Cardiac muscle cell (in vitro differentiated cells and primary cell): ENCODE measurements around the gene RIMBP3B. TPM values are rescaled to one million over a fixed set of nuclear protein-coding genes. Genes with fewer than 3 reads are reported as not detected.
"Not testable (repeated sequence)": the region's sequence is repeated elsewhere in the genome, so short reads cannot be mapped to it uniquely, and the experiment has no call there.

ENCODE experiments used
- DNase-seq, 2 donors: peaks; one replicate each; pipeline versions ENCODE4 v3.0.0 to v3.0.0-alpha.2; 2010 to 2017; ENCODE audit warnings: low read depth in 1 of 2, low spot score in 1 of 2
- H3K27ac ChIP-seq: fragments of 200-600 bp; sonication (generic); 2 replicates; pipeline ENCODE4 v1.5.1; 2016
- H3K27me3 ChIP-seq: fragments of 200-600 bp; sonication (generic); 2 replicates; pipeline ENCODE4 v1.6.0; 2016; ENCODE audit warnings: control low read depth
- H3K36me3 ChIP-seq: fragments of 200-600 bp; sonication (generic); 2 replicates; pipeline ENCODE4 v1.5.1; 2016; ENCODE audit warnings: control low read depth
- H3K4me1 ChIP-seq: fragments of 200-600 bp; sonication (generic); 2 replicates; pipeline ENCODE4 v1.8.1; 2017; ENCODE audit warnings: low read depth, mild to moderate bottlenecking, mixed run types
- H3K4me3 ChIP-seq: fragments of 200-600 bp; sonication (generic); 2 replicates; pipeline ENCODE4 v1.5.1; 2016; ENCODE audit warnings: mild to moderate bottlenecking
- H3K9me3 ChIP-seq: fragments of 200-600 bp; sonication (generic); 2 replicates; pipeline ENCODE4 v1.5.1; 2017; ENCODE audit warnings: low read depth, mild to moderate bottlenecking, control low read depth
- polyA plus RNA-seq: library from polyadenylated mRNA; unstranded; fragments of >200 nt; fragmentation: Nextera tagmentation; extraction: Ambion mirVana; gene quantifications from 2 replicates; pipeline ENCODE4 v1.2.1, GENCODE V29; 2016
- total RNA-seq: library from RNA; depleted of rRNA; stranded (reverse); fragments of >200 nt; gene quantifications from 2 replicates; pipeline ENCODE4 v1.2.3, GENCODE V29; 2016

The RIMBP3B gene
- total and polyA plus RNA-seq, 2 experiments from 2014 or later: 0.34 to 1.7 TPM

DNA sequence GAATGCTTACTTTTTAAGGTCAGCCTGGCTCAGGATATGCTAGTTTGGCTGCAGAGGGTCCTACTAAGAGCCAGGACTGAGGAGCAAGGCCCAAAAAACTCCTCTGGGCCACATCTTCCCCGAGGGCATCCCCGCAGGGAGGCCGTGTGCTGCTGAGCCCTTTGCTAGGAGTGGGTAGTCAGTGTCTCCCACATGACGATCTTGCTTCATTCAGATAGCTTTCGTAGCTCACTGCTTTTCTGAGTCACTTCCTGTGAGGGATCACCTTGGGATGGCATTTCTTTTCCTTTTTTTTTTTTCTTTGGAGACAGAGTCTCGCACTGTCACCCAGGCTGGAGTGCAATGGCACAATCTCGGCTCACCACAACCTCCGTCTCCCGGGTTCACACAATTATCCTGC, 6.5 kb downstream of the RIMBP3B start:
- not testable (repeated sequence) for DNase-seq, H3K27ac ChIP-seq

DNA sequence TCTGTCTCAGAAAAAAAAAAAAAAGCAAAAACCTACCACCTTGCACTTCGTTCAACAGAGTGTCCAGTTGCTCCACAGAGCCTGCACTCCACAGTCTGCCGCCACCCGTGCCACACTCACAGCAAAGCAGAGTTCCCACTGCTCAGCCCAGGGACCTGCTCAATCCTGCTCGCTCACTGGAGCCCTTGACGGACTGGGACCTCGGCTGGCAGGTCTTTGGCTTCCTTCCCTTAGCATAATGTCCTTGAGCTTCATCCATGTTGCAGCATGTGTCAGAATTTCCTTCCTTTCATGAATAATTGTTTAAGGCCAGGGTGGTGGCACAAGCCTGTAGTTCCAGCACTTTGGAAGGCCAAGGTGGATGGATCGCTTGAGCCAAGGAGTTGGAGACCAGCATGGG, 11.1 kb downstream of the RIMBP3B start:
- not testable (repeated sequence) for H3K27me3 ChIP-seq, H3K27ac ChIP-seq, H3K36me3 ChIP-seq, H3K4me1 ChIP-seq, DNase-seq, H3K4me3 ChIP-seq, H3K9me3 ChIP-seq

More for the DNA sequence above, 6.5 kb downstream of the RIMBP3B start:
- not testable (repeated sequence) for H3K4me1 ChIP-seq, H3K36me3 ChIP-seq, H3K9me3 ChIP-seq, H3K4me3 ChIP-seq, H3K27me3 ChIP-seq

DNA sequence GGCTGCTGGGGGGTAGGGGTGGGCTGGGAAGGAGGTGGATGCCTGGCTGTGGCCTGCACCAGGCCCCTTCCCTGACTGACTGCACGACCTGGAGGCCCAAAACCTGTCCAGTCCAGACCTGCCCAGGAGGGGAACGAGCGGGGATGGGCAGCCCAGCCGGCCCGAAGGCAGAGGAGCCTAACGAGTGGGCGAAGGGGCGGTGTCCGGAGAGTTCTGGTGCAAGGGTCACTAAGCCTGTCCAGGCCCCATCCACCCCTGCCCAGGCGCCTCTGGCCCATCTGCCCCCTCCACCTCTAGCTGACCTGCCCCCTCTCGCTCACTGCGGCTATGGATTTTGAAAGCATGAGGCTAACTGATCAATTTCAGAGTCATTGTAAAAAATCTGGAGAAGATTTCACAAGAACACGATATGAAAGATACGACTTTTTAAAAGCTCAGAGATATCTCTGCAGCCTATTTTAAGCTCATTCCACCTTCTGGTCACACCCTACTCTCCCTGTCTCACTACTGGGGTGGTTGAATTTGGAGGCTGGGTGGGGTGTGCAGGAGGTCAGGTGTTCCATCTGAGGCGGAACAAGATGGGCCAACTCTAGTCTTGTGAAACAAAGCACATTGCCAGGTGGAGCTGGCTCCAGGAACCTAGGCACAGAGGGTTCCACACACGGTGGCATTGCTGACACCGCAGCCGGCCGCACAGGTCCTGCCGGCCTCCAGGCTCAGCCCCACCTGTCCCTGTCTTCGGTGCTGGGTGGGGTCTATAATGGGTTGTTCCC, 17.8 kb downstream of the RIMBP3B start:
- H3K4me3 ChIP-seq, H3K4me1 ChIP-seq, H3K36me3 ChIP-seq, H3K27ac ChIP-seq, H3K9me3 ChIP-seq, H3K27me3 ChIP-seq, DNase-seq: not testable (repeated sequence)

DNA sequence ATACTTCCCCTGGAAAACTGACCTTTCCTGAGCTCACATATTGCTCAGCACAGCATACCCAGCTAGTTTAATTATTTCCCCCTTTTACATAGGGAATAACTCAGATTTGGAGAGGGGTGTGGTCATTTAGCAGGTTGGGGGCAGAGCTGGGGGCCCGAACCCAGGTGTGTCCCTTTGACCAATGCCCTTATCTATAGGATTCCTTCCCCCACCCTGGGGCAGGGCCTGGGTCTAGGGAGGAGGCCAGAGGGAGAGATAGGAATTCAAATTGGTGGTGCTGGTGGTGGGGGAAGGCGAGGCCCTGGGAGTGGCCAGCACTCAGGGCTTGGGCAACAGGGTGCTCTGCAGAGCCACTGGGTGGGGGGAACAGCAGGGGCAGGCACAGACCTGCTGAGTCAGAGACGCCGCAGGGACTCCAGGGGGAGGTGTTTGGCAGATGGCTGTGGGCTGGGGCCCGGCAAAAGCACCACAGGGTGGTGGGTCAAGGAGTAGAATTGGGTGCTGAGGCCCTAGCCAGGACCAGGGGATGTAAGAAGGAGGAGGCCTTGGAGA, 19.3 kb downstream of the RIMBP3B start:
- not testable (repeated sequence) for H3K9me3 ChIP-seq, H3K4me3 ChIP-seq, H3K36me3 ChIP-seq, H3K4me1 ChIP-seq, H3K27me3 ChIP-seq, H3K27ac ChIP-seq, DNase-seq

DNA sequence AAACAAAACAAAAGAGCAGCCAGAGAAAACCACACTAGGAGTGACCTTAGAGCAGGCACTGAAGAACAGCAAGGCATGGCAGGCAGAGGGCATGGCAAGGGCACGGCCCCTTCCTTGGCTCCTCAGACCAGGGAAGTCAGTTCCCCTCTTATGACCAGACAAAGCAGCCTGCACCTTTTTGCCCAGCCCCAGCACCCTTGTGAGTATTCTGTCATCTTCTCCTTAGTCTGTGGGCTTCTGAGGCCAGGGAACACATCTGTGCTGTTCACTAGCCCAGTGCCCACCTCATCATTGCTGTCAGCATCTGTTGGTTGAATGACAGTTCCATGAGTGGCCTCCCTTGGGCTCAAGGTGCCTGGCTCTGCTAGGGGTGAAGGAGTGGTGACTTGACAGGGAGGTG, 23.6 kb downstream of the RIMBP3B start:
- not testable (repeated sequence) for H3K27ac ChIP-seq, H3K36me3 ChIP-seq, DNase-seq, H3K27me3 ChIP-seq, H3K9me3 ChIP-seq, H3K4me1 ChIP-seq, H3K4me3 ChIP-seq

DNA sequence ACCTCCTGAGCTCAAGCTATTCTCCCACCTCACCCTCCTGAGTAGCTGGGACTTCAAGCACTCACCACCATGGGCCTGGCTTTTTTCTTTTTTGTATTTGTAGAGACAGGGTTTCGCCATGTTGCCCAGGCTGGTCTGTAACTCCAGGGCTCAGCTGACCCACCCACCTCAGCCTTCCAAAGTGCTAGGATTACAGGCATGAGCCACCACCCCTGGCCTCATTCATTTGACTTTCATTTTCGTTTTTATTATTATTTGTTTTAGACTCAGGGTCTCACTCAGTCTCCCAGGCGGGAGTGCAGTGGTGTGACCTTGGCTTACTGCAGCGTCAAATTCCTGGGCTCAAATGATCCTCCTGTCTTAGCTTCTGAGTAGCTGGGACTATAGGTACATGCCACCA, 24.2 kb downstream of the RIMBP3B start:
- H3K4me1 ChIP-seq, DNase-seq, H3K9me3 ChIP-seq, H3K27me3 ChIP-seq, H3K27ac ChIP-seq, H3K36me3 ChIP-seq, H3K4me3 ChIP-seq: not testable (repeated sequence)

DNA sequence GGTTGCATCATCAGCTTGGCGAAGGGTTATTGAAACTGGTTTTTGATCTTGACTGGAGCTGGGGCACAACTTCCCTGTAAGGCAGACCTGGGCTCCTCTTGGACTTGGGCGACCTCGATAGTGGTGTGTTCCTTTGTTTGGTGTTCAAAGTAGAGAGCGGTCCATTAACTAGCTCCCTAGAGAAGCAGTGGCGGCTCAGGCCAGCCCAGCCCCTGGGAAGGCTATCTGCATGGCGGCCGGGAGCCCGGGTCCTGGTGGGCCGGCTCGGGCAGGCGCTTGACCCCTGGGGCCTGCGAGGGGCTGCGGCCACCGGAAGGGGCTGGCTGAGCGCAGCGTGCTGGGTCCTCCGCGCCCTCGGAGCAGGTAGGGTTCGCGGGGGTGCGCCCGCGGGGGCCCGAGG, 32.8 kb downstream of the RIMBP3B start:
- not testable (repeated sequence) for DNase-seq, H3K4me3 ChIP-seq, H3K9me3 ChIP-seq

DNA sequence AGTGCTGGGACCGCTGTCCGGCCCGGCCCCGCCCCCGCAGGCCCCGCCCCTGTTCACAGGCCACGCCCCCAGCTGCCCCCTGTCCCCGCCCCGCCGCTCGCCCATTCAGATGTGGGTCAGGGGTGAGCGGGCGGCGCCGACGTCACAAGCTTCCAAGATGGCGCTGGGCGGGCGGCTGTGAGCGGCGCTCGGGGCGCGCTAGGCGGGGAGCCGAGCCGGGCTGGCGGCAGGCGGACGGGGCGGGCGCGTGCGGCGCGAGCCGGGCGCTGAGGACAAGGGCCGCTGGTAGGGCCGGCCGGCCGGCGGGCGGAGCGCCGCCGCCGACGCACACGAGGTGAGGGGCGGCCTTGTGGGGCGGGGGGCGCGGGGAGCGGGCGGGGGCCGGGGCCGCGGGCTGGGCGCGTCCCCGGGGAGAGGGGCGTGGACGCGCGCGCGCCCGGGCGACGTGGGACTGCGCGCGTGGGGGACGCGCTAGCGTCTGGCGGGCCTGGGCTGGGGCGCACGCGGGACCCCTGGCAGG, 33.7 kb downstream of the RIMBP3B start, which contains the start of gene HIC2:
Gene HIC2, plus strand, starts transcription at position 145 of the 520 bp plus-strand sequence. CDS start 25,461 bp downstream, outside the sequence.
- not testable (repeated sequence) for DNase-seq, H3K4me1 ChIP-seq, H3K9me3 ChIP-seq, H3K36me3 ChIP-seq, H3K27me3 ChIP-seq
- peak within 1 kb of the TSS; percentile 51 for H3K27ac ChIP-seq
- peak within 1 kb of the TSS; percentile 33 for H3K4me3 ChIP-seq

More for the DNA sequence above, 32.8 kb downstream of the RIMBP3B start:
- not testable (repeated sequence) for H3K36me3 ChIP-seq, H3K27me3 ChIP-seq, H3K4me1 ChIP-seq, H3K27ac ChIP-seq

DNA sequence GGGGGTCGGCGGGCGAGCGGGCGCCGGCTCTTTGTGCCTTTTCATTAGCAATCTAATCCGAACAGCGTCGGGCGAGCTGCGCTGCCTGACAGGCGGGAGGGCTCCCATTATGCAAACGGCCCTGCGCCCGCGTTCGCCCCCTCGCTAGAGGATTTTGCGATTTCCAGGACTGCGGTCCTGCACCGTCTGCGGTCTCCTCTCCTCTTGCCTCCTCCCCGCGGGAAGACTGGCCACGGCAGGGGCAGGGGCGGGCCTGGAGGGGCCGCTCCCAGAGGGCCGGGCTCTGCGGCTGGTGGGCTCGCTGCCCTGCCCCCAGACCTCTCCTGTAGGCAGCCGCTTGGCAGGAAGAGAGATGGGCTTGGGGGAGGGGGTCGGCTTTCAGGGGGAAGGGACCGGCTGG, 34.3 kb downstream of the RIMBP3B start:
- not testable (repeated sequence) for DNase-seq, H3K9me3 ChIP-seq, H3K4me1 ChIP-seq, H3K36me3 ChIP-seq, H3K27me3 ChIP-seq
- Histone ChIP-seq H3K27ac (peak overlapping the region; percentile 51), H3K4me3 (peak overlapping the region; percentile 33)

DNA sequence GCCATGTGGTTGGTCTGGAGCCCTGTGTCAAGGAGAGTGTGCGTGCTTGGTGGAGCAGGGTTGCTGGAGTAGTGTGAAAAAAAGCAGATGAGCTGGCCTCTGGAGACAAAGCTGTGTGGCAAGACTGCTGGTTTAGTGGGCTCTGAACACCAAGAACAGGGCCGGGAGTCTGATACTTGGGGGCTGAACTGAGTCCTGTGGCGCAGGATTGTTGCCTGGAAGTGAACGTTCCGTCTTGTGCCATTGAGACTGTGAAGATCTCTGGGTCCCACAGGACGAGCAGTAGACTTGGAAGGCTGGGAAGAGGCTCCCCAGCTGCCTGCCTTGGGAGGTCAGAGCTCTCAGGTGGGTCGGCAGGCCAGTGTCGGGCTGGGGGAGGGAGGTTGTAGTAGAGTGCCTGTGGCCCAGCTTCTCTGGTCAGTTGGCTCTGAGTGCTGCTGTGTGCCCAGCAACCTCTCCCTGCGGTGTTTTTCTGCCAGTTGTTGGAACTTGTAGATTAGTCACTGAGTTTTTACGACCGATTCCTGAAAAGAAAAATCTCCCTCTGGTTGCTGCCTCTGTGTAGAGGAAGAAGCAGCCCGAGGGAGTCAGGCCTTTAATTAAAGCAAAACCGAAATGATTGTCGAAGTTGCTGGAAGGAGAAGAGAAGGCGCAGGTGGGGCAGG, 35.6 kb downstream of the RIMBP3B start:
- not testable (repeated sequence) for H3K4me1 ChIP-seq, H3K9me3 ChIP-seq, H3K27me3 ChIP-seq, H3K27ac ChIP-seq, H3K36me3 ChIP-seq, H3K4me3 ChIP-seq, DNase-seq

DNA sequence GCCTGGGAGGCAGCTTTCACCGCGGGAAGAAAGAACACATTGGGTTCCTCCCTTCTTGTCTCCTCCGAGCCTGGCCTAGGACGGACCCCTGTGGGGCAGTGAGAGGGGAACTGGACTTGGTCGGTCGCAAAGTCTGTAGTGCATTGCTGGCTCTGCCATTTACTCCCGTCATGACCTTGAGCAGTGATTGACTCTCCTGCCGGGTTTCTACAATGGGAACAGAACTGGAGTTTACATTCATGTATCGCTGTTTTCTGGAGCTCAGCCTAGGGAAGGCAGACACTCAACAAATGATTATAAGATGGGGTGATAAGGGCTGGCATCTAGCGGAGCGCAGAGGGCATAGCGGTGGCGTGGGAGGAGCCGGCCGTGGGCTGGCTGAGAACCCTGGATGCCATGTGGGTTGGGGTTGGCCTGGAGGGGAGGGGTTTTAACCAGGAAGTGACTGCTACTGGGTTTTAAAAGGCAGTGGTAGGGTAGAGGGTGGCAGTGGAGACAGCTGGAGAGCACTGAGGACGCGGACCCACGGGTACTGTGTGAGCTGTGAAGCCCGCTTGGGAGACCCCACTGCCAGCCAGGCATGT, 36.7 kb downstream of the RIMBP3B start:
- not testable (repeated sequence) for H3K4me3 ChIP-seq, H3K4me1 ChIP-seq, H3K36me3 ChIP-seq, DNase-seq, H3K9me3 ChIP-seq, H3K27me3 ChIP-seq, H3K27ac ChIP-seq

DNA sequence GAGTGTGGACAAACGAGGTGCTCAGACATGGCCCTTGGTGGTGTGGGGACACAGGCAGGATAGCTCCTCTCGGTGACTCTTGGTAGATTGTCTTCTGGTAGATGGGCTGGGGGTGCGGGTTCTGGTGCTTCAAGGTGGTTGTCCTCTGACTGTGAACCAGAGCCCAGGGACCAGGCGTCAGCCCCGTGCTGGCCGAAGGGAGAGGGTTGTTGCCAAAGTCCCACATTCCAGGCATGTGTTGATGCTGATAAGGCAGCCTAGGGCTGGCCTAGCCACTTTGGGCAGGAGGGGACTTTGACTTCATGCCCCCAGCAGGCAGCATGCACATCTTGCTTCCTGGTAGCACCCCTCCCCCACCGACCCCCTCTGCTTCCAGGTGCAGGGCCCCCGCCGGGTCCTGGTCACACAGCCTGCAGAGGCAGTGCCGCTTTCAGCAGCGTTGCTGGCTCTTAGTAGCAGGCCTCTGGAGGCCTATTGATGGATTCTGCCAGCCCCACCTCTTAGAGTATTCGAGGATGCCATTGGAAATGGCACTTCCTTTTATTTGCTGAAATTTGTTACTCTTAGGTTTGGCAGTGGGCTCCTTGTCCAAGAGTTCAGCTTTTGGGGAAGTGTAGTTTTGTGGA, 40.6 kb downstream of the RIMBP3B start:
- H3K36me3 ChIP-seq, H3K4me3 ChIP-seq, DNase-seq, H3K4me1 ChIP-seq, H3K27ac ChIP-seq, H3K27me3 ChIP-seq, H3K9me3 ChIP-seq: not testable (repeated sequence)

DNA sequence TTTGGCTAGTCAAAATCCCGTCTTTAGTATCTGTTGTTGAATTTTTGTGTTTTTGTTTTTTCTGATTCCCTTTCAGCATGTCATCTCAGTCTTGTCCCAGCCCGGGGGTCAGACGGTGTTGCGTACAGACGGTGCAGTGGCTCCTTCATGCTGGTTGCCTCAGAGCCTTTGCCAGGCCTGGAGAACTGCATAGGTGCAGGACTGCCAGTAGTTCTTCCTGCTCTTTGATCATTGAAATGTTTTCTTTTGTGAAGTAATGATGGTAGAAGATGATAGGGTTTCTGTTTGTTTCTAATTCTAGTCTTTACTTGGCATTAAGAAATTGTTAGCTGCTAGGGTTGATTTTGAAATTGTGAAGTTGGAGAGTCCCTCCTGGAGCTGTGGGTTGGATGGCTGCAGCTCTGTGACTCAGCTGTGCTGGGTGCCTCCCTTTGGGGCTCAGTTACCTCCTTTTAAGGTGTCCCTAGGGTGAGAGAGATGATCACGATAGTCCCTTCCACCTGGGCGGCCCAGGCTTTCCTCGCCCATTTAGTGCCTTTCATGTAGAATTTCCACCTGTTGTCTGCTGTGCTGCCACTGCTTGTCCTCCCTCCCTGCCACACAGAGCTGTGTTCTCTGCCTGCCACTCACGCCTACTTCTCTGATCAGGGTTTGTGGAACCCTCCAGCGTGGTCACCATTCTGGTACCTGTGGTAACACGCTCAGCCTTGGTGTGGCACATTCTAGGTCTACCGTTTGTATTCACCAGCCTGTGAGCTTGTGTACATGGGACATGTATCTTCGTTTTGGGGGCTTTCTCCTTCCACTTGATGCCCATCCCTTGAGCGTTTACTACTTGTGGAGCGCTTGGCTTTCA, 51.1 kb downstream of the RIMBP3B start:
- not testable (repeated sequence) for H3K4me1 ChIP-seq, H3K36me3 ChIP-seq, DNase-seq, H3K4me3 ChIP-seq, H3K27ac ChIP-seq, H3K27me3 ChIP-seq, H3K9me3 ChIP-seq
